Keratinocyte (primary cell): ENCODE measurements around the gene PLB1. TPM values are rescaled to one million over a fixed set of nuclear protein-coding genes. Genes with fewer than 3 reads are reported as not detected.

Experiments
- DNase-seq: peaks from one replicate; pipeline ENCODE4 v3.0.0-alpha.2; 2011; ENCODE audit warnings: low read depth, missing footprints, low spot score
- FAIRE-seq: peaks from 2 replicates; lab custom pipeline; 2011; peaks lifted over from hg19 to GRCh38; lab: Jason Lieb, UNC
- H2AFZ ChIP-seq: 2 replicates; pipeline ENCODE4 v1.6.0; 2012; ENCODE audit warnings: low read length, control low read depth, inconsistent platforms; ENCODE audit not compliant: control insufficient read depth
- H3K27ac ChIP-seq: 2 replicates; pipeline ENCODE4 v1.5.1; 2011; ENCODE audit warnings: low read length; ENCODE audit not compliant: control insufficient read depth, insufficient read depth
- H3K27me3 ChIP-seq: 3 replicates; pipeline ENCODE4 v1.6.0; 2011; ENCODE audit warnings: low read length; ENCODE audit not compliant: control insufficient read depth, insufficient read depth; ENCODE audit errors: extremely low read depth
- H3K36me3 ChIP-seq, 2 experiments: 2 replicates in 1 of 2; 3 replicates in 1 of 2; pipeline ENCODE4 v1.5.1; 2011; ENCODE audit warnings: low read length in 2 of 2, mild to moderate bottlenecking in 1 of 2; ENCODE audit not compliant: control insufficient read depth in 2 of 2, insufficient read depth in 2 of 2; ENCODE audit errors: extremely low read depth in 1 of 2
- H3K4me1 ChIP-seq: 3 replicates; pipeline ENCODE4 v1.5.1; 2011; ENCODE audit warnings: low read length; ENCODE audit not compliant: control insufficient read depth, insufficient read depth; ENCODE audit errors: extremely low read depth
- H3K4me2 ChIP-seq: 3 replicates; pipeline ENCODE4 v1.6.0; 2011; ENCODE audit warnings: low read depth, low read length; ENCODE audit not compliant: control insufficient read depth, insufficient read depth; ENCODE audit errors: extremely low read depth
- H3K4me3 ChIP-seq, 3 experiments: fragments of 200-600 bp in 1 of 3; sonication (generic) in 1 of 3; 2 replicates in 2 of 3; 3 replicates in 1 of 3; pipeline ENCODE4 v1.5.1; 2011 to 2016; ENCODE audit warnings: low read length in 3 of 3, mild to moderate bottlenecking in 3 of 3, control low read depth in 2 of 3, inconsistent platforms in 1 of 3, low read depth in 1 of 3, mixed read lengths in 1 of 3, mixed run types in 1 of 3, moderate library complexity in 1 of 3; ENCODE audit not compliant: control insufficient read depth in 2 of 3, insufficient read depth in 2 of 3; ENCODE audit errors: extremely low read depth in 1 of 3
- H3K79me2 ChIP-seq: 2 replicates; pipeline ENCODE4 v1.6.0; 2012; ENCODE audit warnings: low read length; ENCODE audit not compliant: control insufficient read depth, insufficient read depth
- H3K9ac ChIP-seq: 3 replicates; pipeline ENCODE4 v1.6.0; 2011; ENCODE audit warnings: low read length; ENCODE audit not compliant: control insufficient read depth, insufficient read depth; ENCODE audit errors: extremely low read depth
- H3K9me1 ChIP-seq: 3 replicates; pipeline ENCODE4 v1.6.0; 2011; ENCODE audit warnings: low read length; ENCODE audit not compliant: control insufficient read depth, insufficient read depth; ENCODE audit errors: extremely low read depth
- H3K9me3 ChIP-seq: 2 replicates; pipeline ENCODE4 v1.5.1; 2012; ENCODE audit warnings: low read depth, low read length; ENCODE audit not compliant: control insufficient read depth
- H4K20me1 ChIP-seq: 3 replicates; pipeline ENCODE4 v1.6.0; 2011; ENCODE audit warnings: low read length; ENCODE audit not compliant: control insufficient read depth, insufficient read depth; ENCODE audit errors: extremely low read depth
- EZH2 ChIP-seq: IDR thresholded peaks from one replicate; pipeline ENCODE4 v1.6.1; 2012; ENCODE audit warnings: inconsistent platforms, mild to moderate bottlenecking, low read length, moderate library complexity
- dilution Hi-C: fragments of 300-500 bp; cut with MboI; formaldehyde crosslinking; loops from one replicate; pipeline ENCODE4 v1.7.0; 2020; ENCODE audit warnings: low sequenced_read_pairs; ENCODE audit not compliant: extremely low pct_ligation_motif_present
- polyA plus RNA-seq, 5 experiments: library from polyadenylated mRNA; depleted of rRNA in 3 of 5; stranded (reverse) in 3 of 5; stranded (forward) in 1 of 5; unstranded in 1 of 5; fragments of >200 nt; gene quantifications; 1 replicate in 1 of 5; 2 replicates in 3 of 5; 3 replicates in 1 of 5; pipeline versions ENCODE4 v1.2.1 to v1.2.3, GENCODE V29; 2011 to 2012; ENCODE audit warnings: missing spikeins in 2 of 5, low read depth in 1 of 5, low replicate concordance in 1 of 5
- TF ChIP-seq, protein P1 (sequence below), 3 experiments: IDR thresholded peaks in 1 of 3; conservative IDR thresholded peaks in 1 of 3; optimal IDR thresholded peaks in 1 of 3; 2 replicates in 2 of 3; 3 replicates in 1 of 3; pipeline versions ENCODE3 to v1.5.1; 2011; ENCODE audit warnings: low read length in 3 of 3, mild to moderate bottlenecking in 3 of 3, moderate library complexity in 2 of 3, control low read depth in 1 of 3, inconsistent platforms in 1 of 3; ENCODE audit not compliant: insufficient read depth in 2 of 3; ENCODE audit errors: extremely low read depth in 1 of 3

PLB1 gene
- polyA plus RNA-seq, 1 donor (not counting 4 experiments of a cell fraction or from before 2014, with no cell fraction given) = 6.7 TPM

DNA sequence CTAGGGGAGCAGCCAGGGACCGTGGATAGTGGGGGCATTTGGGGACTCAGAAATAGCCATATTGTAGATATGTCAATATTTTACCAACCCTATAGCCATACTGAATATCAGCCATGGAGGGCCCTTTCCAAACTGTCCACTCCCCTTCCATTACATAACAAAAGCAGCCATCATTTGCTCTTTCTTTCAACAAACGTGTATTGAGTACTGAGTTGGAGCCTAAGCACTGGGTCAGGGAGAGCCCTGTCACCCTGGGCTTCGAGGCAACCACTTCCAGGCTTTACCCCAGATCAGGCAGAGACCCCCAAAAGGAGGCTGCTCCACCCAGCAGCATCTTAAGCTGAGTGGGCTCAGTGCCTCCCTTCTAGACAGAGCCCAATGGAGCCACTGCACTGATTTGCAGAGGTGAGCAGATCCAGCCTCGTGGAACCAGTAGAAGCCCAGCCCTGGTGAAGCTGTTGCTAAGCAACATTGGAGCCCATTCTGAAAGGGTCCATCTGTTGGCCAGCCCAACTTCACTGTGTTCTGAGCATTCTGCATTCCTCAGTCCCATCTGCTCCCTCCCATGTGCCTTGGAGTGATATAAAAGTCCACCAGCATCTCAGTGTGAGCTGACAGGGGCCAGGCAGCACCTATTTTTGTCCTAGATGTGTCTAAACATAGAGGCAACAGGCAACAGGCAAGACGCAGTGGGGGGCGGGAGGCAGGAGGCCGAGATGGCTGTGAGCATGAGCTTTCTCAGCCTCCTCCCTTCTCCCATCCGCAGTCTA lies 112.1 kb downstream of the PLB1 start:
- dilution Hi-C loops = no loop called here
- H4K20me1 ChIP-seq = no peaks in the 10 kb centered on the region
- H3K27ac ChIP-seq = no peak overlapping the region
- H2AFZ ChIP-seq = no peak overlapping the region
- TF ChIP-seq, protein P1, sequence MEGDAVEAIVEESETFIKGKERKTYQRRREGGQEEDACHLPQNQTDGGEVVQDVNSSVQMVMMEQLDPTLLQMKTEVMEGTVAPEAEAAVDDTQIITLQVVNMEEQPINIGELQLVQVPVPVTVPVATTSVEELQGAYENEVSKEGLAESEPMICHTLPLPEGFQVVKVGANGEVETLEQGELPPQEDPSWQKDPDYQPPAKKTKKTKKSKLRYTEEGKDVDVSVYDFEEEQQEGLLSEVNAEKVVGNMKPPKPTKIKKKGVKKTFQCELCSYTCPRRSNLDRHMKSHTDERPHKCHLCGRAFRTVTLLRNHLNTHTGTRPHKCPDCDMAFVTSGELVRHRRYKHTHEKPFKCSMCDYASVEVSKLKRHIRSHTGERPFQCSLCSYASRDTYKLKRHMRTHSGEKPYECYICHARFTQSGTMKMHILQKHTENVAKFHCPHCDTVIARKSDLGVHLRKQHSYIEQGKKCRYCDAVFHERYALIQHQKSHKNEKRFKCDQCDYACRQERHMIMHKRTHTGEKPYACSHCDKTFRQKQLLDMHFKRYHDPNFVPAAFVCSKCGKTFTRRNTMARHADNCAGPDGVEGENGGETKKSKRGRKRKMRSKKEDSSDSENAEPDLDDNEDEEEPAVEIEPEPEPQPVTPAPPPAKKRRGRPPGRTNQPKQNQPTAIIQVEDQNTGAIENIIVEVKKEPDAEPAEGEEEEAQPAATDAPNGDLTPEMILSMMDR (optimal IDR thresholded peaks at IDR 0.05 in 1 of 3, IDR thresholded peaks at IDR 0.05 in 1 of 3, conservative IDR thresholded peaks at IDR 0.05 in 1 of 3; ENCODE audit: extremely low read depth in 1 of 3, insufficient read depth in 2 of 3, low read length in 3 of 3) = no peak
- TF ChIP-seq EZH2 = no peak
- H3K9me1 ChIP-seq = no peaks in the 10 kb centered on the region
- peaks cover 47% of the 10 kb centered on the region for H3K4me1 ChIP-seq
- H3K9me3 ChIP-seq = no peaks in the 10 kb centered on the region
- no peak overlapping the region for H3K4me2 ChIP-seq
- no peak overlapping the region for H3K9ac ChIP-seq
- H3K36me3 ChIP-seq = no peaks in the 10 kb centered on the region
- no peak overlapping the region for H3K4me3 ChIP-seq
- no peaks in the 10 kb centered on the region for H3K27me3 ChIP-seq
- no peak for DNase-seq
- no peak for FAIRE-seq
- H3K79me2 ChIP-seq = no peaks in the 10 kb centered on the region

DNA sequence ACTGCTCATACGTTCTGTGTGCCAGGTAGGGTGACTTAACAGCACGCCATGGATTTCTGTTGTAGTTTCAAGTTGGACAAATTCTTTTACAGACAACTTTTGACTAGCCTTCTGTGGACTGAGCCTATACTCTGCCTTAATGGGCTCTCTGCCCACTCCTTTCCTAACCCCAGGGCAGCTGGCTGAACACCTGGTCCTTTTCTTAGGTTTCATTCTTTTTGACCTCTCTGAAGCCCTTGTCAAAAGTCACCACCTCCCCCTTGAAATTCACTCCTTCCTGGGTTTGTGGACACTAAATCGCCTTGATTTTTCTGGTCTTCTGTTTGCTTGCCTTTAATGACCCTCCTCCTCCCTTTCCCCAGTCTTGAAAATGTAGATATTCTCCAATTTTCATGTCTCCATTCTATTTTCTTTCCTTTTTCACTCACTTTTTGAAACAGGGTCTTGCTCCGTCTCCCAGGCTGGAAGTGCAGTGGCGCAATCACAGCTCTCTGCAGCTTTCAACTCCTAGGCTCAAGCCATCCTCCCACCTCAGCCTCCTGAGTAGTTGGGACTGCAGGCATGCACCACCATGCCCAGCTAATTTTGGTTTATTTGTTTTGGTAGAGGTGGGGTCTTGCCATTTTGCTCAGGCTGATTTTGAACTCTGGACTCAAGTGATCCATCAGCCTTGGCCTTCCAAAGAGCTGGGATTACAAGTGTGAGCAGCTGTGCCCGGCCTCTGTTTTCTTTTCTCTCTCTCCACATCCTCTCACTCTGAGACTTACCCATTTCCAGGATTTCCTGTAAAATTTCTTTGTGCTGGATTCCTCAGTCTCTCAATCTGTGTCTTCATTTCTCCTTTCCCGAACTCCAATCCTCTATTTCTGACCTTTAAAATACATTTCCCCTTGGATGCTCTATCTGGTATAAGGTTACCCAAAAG lies 112.9 kb downstream of the PLB1 start:
- Histone ChIP-seq H4K20me1 (no peaks in the 10 kb centered on the region), H3K27ac (no peak overlapping the region), H3K4me3 (no peak overlapping the region), H3K79me2 (no peaks in the 10 kb centered on the region), H3K9me1 (no peaks in the 10 kb centered on the region), H3K4me2 (no peak overlapping the region), H2AFZ (no peak overlapping the region), H3K27me3 (no peaks in the 10 kb centered on the region), H3K9me3 (no peaks in the 10 kb centered on the region), H3K4me1 (peaks cover 56% of the 10 kb centered on the region), H3K36me3 (no peaks in the 10 kb centered on the region), H3K9ac (no peak overlapping the region)
- FAIRE-seq (peak; percentile 9), DNase-seq (no peak)
- dilution Hi-C loops = no loop called here
- TF ChIP-seq EZH2 = no peak
- TF ChIP-seq, protein P1 (optimal IDR thresholded peaks at IDR 0.05 in 1 of 3, IDR thresholded peaks at IDR 0.05 in 1 of 3, conservative IDR thresholded peaks at IDR 0.05 in 1 of 3; ENCODE audit: extremely low read depth in 1 of 3, insufficient read depth in 2 of 3, low read length in 3 of 3) = no peak
